H1 (cell line): ENCODE results near the gene GPC6.

ENCODE experiments used
- BCL11A ChIP-seq, 2 experiments: IDR thresholded peaks; one replicate each; pipeline ENCODE4 v1.6.1; 2011; ENCODE audit warnings: low read depth in 2 of 2, low read length in 2 of 2, mild to moderate bottlenecking in 2 of 2
- POLR2AphosphoS5 ChIP-seq: IDR thresholded peaks from 2 replicates; pipeline ENCODE4 v1.6.1; 2011; ENCODE audit warnings: low read depth, low read length
- TBP ChIP-seq: IDR thresholded peaks from 2 replicates; pipeline ENCODE4 v1.6.1; 2011; ENCODE audit warnings: low read depth, low read length, improper control_type of control experiment
- YY1 ChIP-seq: IDR thresholded peaks from 2 replicates; pipeline ENCODE4 v1.6.1; 2011; ENCODE audit warnings: low read depth, mild to moderate bottlenecking, low read length
- TF ChIP-seq, protein P1 (sequence below), 3 experiments: IDR thresholded peaks; 1 replicate in 2 of 3; 2 replicates in 1 of 3; pipeline versions ENCODE4 v1.5.1 to v1.6.1; 2011; ENCODE audit warnings: low read length in 3 of 3, mild to moderate bottlenecking in 3 of 3, inconsistent platforms in 2 of 3, low read depth in 1 of 3, moderate library complexity in 1 of 3; ENCODE audit not compliant: insufficient read depth in 1 of 3; ENCODE audit errors: control extremely low read depth in 1 of 3
- TF ChIP-seq, protein P2 (sequence below): IDR thresholded peaks from 2 replicates; pipeline ENCODE4 v1.6.1; 2011; ENCODE audit warnings: low read length, improper control_type of control experiment
- TF ChIP-seq, protein P3 (sequence below): IDR thresholded peaks from 2 replicates; pipeline ENCODE4 v1.6.1; 2011; ENCODE audit warnings: low read depth, mild to moderate bottlenecking, low read length; ENCODE audit not compliant: insufficient read depth
- TF ChIP-seq, protein P4 (sequence below): IDR thresholded peaks from 2 replicates; pipeline ENCODE4 v1.6.1; 2012; ENCODE audit warnings: inconsistent platforms

DNA sequence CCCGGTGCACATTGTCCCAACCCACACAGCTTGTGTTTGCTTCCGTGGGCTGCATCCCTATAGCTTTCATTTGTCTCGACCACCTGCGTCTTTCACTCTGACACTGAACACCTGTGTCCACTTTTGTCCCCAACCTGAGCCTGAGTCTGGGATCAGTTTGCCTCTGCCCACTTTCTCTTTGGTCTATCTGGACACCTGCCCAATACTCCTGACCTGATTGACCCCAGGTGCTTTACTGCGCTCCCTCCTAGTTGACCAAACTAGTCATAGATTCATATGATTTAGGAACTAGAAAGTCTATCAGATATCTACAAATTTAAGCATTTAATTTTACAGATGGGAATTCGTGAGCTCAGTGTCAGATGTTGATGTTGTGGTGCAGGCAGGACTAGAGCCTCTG, 1043.0 kb downstream of the GPC6 start:
- no peak for TF ChIP-seq TBP
- TF ChIP-seq, protein P1, sequence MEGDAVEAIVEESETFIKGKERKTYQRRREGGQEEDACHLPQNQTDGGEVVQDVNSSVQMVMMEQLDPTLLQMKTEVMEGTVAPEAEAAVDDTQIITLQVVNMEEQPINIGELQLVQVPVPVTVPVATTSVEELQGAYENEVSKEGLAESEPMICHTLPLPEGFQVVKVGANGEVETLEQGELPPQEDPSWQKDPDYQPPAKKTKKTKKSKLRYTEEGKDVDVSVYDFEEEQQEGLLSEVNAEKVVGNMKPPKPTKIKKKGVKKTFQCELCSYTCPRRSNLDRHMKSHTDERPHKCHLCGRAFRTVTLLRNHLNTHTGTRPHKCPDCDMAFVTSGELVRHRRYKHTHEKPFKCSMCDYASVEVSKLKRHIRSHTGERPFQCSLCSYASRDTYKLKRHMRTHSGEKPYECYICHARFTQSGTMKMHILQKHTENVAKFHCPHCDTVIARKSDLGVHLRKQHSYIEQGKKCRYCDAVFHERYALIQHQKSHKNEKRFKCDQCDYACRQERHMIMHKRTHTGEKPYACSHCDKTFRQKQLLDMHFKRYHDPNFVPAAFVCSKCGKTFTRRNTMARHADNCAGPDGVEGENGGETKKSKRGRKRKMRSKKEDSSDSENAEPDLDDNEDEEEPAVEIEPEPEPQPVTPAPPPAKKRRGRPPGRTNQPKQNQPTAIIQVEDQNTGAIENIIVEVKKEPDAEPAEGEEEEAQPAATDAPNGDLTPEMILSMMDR (IDR thresholded peaks at IDR 0.05; ENCODE audit: control extremely low read depth in 1 of 3, insufficient read depth in 1 of 3, low read depth in 1 of 3, low read length in 3 of 3) = no peak
- TF ChIP-seq POLR2AphosphoS5 = no peak
- no peak for TF ChIP-seq BCL11A (IDR thresholded peaks at IDR 0.05; ENCODE audit: low read depth in 2 of 2, low read length in 2 of 2)
- TF ChIP-seq, protein P2, sequence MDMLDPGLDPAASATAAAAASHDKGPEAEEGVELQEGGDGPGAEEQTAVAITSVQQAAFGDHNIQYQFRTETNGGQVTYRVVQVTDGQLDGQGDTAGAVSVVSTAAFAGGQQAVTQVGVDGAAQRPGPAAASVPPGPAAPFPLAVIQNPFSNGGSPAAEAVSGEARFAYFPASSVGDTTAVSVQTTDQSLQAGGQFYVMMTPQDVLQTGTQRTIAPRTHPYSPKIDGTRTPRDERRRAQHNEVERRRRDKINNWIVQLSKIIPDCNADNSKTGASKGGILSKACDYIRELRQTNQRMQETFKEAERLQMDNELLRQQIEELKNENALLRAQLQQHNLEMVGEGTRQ = no peak
- TF ChIP-seq, protein P3, sequence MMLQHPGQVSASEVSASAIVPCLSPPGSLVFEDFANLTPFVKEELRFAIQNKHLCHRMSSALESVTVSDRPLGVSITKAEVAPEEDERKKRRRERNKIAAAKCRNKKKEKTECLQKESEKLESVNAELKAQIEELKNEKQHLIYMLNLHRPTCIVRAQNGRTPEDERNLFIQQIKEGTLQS = no peak
- TF ChIP-seq YY1 = no peak
- TF ChIP-seq, protein P4, sequence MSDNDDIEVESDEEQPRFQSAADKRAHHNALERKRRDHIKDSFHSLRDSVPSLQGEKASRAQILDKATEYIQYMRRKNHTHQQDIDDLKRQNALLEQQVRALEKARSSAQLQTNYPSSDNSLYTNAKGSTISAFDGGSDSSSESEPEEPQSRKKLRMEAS = no peak
